ENCODE data around the gene FAM20C.

- TF ChIP-seq CTCF (IDR thresholded peaks at IDR 0.05; ENCODE audit: insufficient read depth, low read depth, low read length) (no peak), EZH2 (IDR thresholded peaks at IDR 0.05; ENCODE audit: insufficient read depth, low read length) (no peak)
Observed at GRCh38 chr7:223861-224260, 31.5 kb downstream of the FAM20C start.

Data from astrocyte (in vitro differentiated cells and primary cell).